ENCODE results near the gene NUTM1. TPM values are rescaled to one million over a fixed set of nuclear protein-coding genes. Genes with fewer than 3 reads are reported as not detected.
"Not testable (repeated sequence)": the region's sequence is repeated elsewhere in the genome, so short reads cannot be mapped to it uniquely, and the experiment has no call there.

Gene NUTM1
- polyA plus RNA-seq, 2 donors = not detected

DNA sequence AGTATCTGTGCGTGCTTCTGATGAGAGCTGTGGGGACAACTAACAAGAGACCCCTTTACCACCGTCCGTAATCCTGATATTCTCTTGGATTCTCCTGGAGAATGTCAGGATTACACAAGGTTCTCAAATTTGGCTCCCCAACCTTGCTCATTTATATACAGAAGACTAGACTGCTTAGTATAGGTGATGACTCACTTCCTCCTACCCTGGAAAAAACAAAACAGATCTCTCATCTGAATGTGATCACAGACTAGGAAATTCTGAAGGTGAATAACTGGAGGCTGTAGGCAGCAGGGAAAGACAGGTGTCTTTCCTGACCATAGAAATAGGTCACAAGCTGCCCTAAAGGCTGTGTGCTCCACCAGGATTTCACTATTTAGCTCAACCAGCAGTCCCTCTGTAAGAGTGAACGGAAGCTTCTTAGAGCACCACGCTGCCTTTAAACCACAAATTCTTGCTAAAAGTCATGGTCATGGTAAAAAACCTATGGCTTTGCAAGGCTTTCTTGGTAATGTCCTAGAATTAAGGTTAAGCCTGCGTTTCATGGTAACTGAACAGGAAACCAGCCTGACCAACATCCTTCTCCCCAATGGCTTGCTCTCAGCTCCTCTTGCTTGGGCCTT, 54.6 kb downstream of the NUTM1 start:
- H3K4me3 ChIP-seq (ENCODE audit: low read depth in 1 of 2, low read length in 2 of 2); H3K27me3 ChIP-seq (ENCODE audit: control insufficient read depth in 1 of 2, insufficient read depth in 2 of 2, low read length in 2 of 2); H3K9me3 ChIP-seq (ENCODE audit: control insufficient read depth in 2 of 2, insufficient read depth in 1 of 2, low read depth in 1 of 2, low read length in 1 of 2); H3K4me1 ChIP-seq (ENCODE audit: control insufficient read depth in 2 of 2, insufficient read depth in 2 of 2, low read length in 1 of 2); H3K36me3 ChIP-seq (ENCODE audit: control insufficient read depth in 2 of 2, insufficient read depth in 2 of 2, low read length in 1 of 2); H3K27ac ChIP-seq (ENCODE audit: low read depth in 2 of 2, low read length in 1 of 2): not testable (repeated sequence)
- WGBS, 2 donors = 70 to 73% methylated on average over 2 to 3 of the region's 6 CpGs

- H3K36me3 ChIP-seq (ENCODE audit: control insufficient read depth in 2 of 2, insufficient read depth in 2 of 2, low read length in 1 of 2); H3K4me3 ChIP-seq (ENCODE audit: low read depth in 1 of 2, low read length in 2 of 2); H3K9me3 ChIP-seq (ENCODE audit: control insufficient read depth in 2 of 2, insufficient read depth in 1 of 2, low read depth in 1 of 2, low read length in 1 of 2); H3K27ac ChIP-seq (ENCODE audit: low read depth in 2 of 2, low read length in 1 of 2); H3K27me3 ChIP-seq (ENCODE audit: control insufficient read depth in 1 of 2, insufficient read depth in 2 of 2, low read length in 2 of 2); H3K4me1 ChIP-seq (ENCODE audit: control insufficient read depth in 2 of 2, insufficient read depth in 2 of 2, low read length in 1 of 2): not testable (repeated sequence)
- WGBS, 2 donors = 91% methylated on average over 1 of the region's 4 CpGs
Observed at GRCh38 chr15:34403160-34403598, 60.1 kb downstream of the NUTM1 start.

GRCh38 chr15:34403899-34404298, 60.8 kb downstream of the NUTM1 start:
- not testable (repeated sequence) for H3K4me1 ChIP-seq (ENCODE audit: control insufficient read depth in 2 of 2, insufficient read depth in 2 of 2, low read length in 1 of 2); H3K4me3 ChIP-seq (ENCODE audit: low read depth in 1 of 2, low read length in 2 of 2); H3K27me3 ChIP-seq (ENCODE audit: control insufficient read depth in 1 of 2, insufficient read depth in 2 of 2, low read length in 2 of 2); H3K27ac ChIP-seq (ENCODE audit: low read depth in 2 of 2, low read length in 1 of 2); H3K9me3 ChIP-seq (ENCODE audit: control insufficient read depth in 2 of 2, insufficient read depth in 1 of 2, low read depth in 1 of 2, low read length in 1 of 2); H3K36me3 ChIP-seq (ENCODE audit: control insufficient read depth in 2 of 2, insufficient read depth in 2 of 2, low read length in 1 of 2)
- WGBS, 2 donors = no CpG with 5 or more reads among the region's 3 CpGs

Other genes starting within 250 kb of the NUTM1 start
- gene EMC7, start 241.5 kb upstream of the NUTM1 start, polyA plus RNA-seq = 10 to 100 TPM; 47.0 to 58.8 TPM
- gene PGBD4, start 241.2 kb upstream of the NUTM1 start, polyA plus RNA-seq = under 1 TPM; 0.49 to 0.71 TPM
- gene KATNBL1, start 133.2 kb upstream of the NUTM1 start, polyA plus RNA-seq = 10 to 100 TPM; 35.4 to 64.3 TPM
- 100 to 1,000 TPM; 126 to 142 TPM for gene EMC4, start 118.3 kb upstream of the NUTM1 start, polyA plus RNA-seq
- gene SLC12A6, start 5.5 kb upstream of the NUTM1 start, polyA plus RNA-seq = 10 to 100 TPM; 16.1 to 21.5 TPM
- gene NOP10, start 179 bp upstream of the NUTM1 start, polyA plus RNA-seq = 100 to 1,000 TPM; 203 to 276 TPM
- 100 to 1,000 TPM in 1 of 2 donors, 10 to 100 TPM in 1; 45.6 to 125 TPM for gene LPCAT4, start 23.9 kb downstream of the NUTM1 start, polyA plus RNA-seq
- gene GOLGA8A, start 94.5 kb downstream of the NUTM1 start, polyA plus RNA-seq = 10 to 100 TPM; 40.5 to 91.1 TPM
- gene GOLGA8B, start 240.3 kb downstream of the NUTM1 start, polyA plus RNA-seq = 10 to 100 TPM; 22.8 to 58.1 TPM